ENCODE results near the gene PKDREJ.
"Not testable (repeated sequence)": the region's sequence is repeated elsewhere in the genome, so short reads cannot be mapped to it uniquely, and the experiment has no call there.

The PKDREJ gene

GRCh38 chr22:46287873-46288751, 25.0 kb upstream of the PKDREJ start:
- no peak for DNase-seq

- DNase-seq, result no peak
These were observed 24.1 kb upstream of the PKDREJ start for GRCh38 chr22:46286941-46287872.

GRCh38 chr22:46286006-46286405, 22.9 kb upstream of the PKDREJ start:
- DNase-seq, result peak; percentile 86

GRCh38 chr22:46281866-46282678, 18.9 kb upstream of the PKDREJ start:
- no peak for DNase-seq

GRCh38 chr22:46280999-46281623, 18.0 kb upstream of the PKDREJ start:
- no peak for DNase-seq

GRCh38 chr22:46280063-46280817, 17.1 kb upstream of the PKDREJ start:
- no peak for DNase-seq

- no peak for DNase-seq
These were observed 15.8 kb upstream of the PKDREJ start for GRCh38 chr22:46278656-46279645.

GRCh38 chr22:46276563-46276962, 13.4 kb upstream of the PKDREJ start:
- no peak for DNase-seq

GRCh38 chr22:46275455-46276122, 12.4 kb upstream of the PKDREJ start:
- DNase-seq, result no peak

GRCh38 chr22:46274381-46274780, 11.2 kb upstream of the PKDREJ start:
- DNase-seq, result no peak

- DNase-seq, result no peak
These were observed 10.4 kb upstream of the PKDREJ start for GRCh38 chr22:46273432-46274148.

GRCh38 chr22:46272762-46273431, 9.8 kb upstream of the PKDREJ start:
- no peak for DNase-seq

- DNase-seq, result no peak
These were observed 9.1 kb upstream of the PKDREJ start for GRCh38 chr22:46272196-46272595.

GRCh38 chr22:46269564-46269963, 6.4 kb upstream of the PKDREJ start:
- DNase-seq, result no peak

- peak; percentile 82 for DNase-seq
These were observed 4.5 kb upstream of the PKDREJ start, which contains the start of gene TTC38 for GRCh38 chr22:46267431-46268279. Gene TTC38 (plus strand): TSS chr22:46268008. CDS start chr22:46268040, 32 bp downstream.

GRCh38 chr22:46265627-46266026, 2.5 kb upstream of the PKDREJ start:
- DNase-seq, result not testable (repeated sequence)

- DNase-seq, result not testable (repeated sequence)
These were observed 1.4 kb upstream of the PKDREJ start for GRCh38 chr22:46264520-46264919.
